K562 (cell line): ENCODE measurements around the gene AAMP. TPM values are rescaled to one million over a fixed set of nuclear protein-coding genes. Genes with fewer than 3 reads are reported as not detected.

Experiments used
- BCOR ChIP-seq: fragments of 450-650 bp; IDR thresholded peaks from 2 replicates; pipeline ENCODE4 v1.6.1; 2016
- BRCA1 ChIP-seq, 2 experiments: fragments of 450-650 bp in 1 of 2; sonication (generic) in 1 of 2; formaldehyde crosslinking in 1 of 2; IDR thresholded peaks; 2 replicates each; pipeline versions ENCODE4 v1.5.0 to v1.6.1; 2017 to 2020; ENCODE audit warnings: mild to moderate bottlenecking in 1 of 2, missing genetic modification reagents in 1 of 2
- FOSL1 ChIP-seq: fragments of 200-800 bp; sonication (Bioruptor generic); conservative IDR thresholded peaks from 2 replicates; pipeline ENCODE4 v1.6.1; 2016; ENCODE audit warnings: missing genetic modification characterization, missing compliant biosample characterization
- HDAC1 ChIP-seq, 2 experiments: fragments of 450-650 bp; IDR thresholded peaks; 2 replicates each; pipeline ENCODE4 v1.6.1; 2016 to 2017; ENCODE audit warnings: inconsistent platforms in 1 of 2, mild to moderate bottlenecking in 1 of 2, moderate library complexity in 1 of 2
- MAFK ChIP-seq: IDR thresholded peaks from 2 replicates; pipeline ENCODE4 v1.6.1; 2011; ENCODE audit warnings: low read length, improper control_type of control experiment
- MYC ChIP-seq, 2 experiments: fragments of 250-450 bp in 1 of 2; sonication (Bioruptor Pico) in 1 of 2; IDR thresholded peaks; 2 replicates each; pipeline versions ENCODE4 v1.5.1 to v1.6.1; 2012 to 2021; ENCODE audit warnings: low read depth in 2 of 2, borderline replicate concordance in 1 of 2, improper control_type of control experiment in 1 of 2, low read length in 1 of 2, mild to moderate bottlenecking in 1 of 2, moderate library complexity in 1 of 2
- RBFOX2 ChIP-seq: fragments of 200-400 bp; formaldehyde crosslinking; IDR thresholded peaks from 2 replicates; pipeline ENCODE4 v1.6.1; 2017; ENCODE audit warnings: low read depth, mild to moderate bottlenecking, low read length, moderate library complexity
- RBM25 ChIP-seq: fragments of 200-400 bp; formaldehyde crosslinking; IDR thresholded peaks from 2 replicates; pipeline ENCODE4 v1.6.1; 2018; ENCODE audit warnings: low read length, low read depth, moderate library complexity; ENCODE audit not compliant: severe bottlenecking
- ZFP30 ChIP-seq: fragments of 250-450 bp; sonication (Bioruptor Pico); IDR thresholded peaks from 2 replicates; pipeline ENCODE4 v1.8.0; 2022; ENCODE audit warnings: moderate library complexity, mild to moderate bottlenecking, inconsistent platforms, borderline replicate concordance
- ZNF316 ChIP-seq: fragments of 450-650 bp; IDR thresholded peaks from 2 replicates; pipeline ENCODE4 v1.6.1; 2016
- polyA plus RNA-seq, 8 experiments: library from polyadenylated mRNA; depleted of rRNA in 4 of 8; stranded (reverse) in 5 of 8; unstranded in 3 of 8; fragments of >200 nt; fragmentation: Nextera tagmentation in 2 of 8; fragmentation: Illumina TruSeq in 1 of 8; extraction: Ambion mirVana in 2 of 8; extraction: Trizol in 1 of 8; gene quantifications; 2 replicates each; pipeline versions ENCODE4 v1.2.1 to v1.2.3, GENCODE V29; 2011 to 2014; ENCODE audit warnings: inconsistent platforms in 1 of 8, missing spikeins in 1 of 8
- total RNA-seq, 7 experiments: library from RNA; depleted of rRNA in 6 of 7; stranded (reverse); fragments of >200 nt in 6 of 7; fragmentation: Illumina TruSeq in 2 of 7; extraction: Trizol in 2 of 7; gene quantifications; 2 replicates each; pipeline versions ENCODE4 v1.2.1 to v1.2.3, GENCODE V29; 2011 to 2021; ENCODE audit warnings: low replicate concordance in 1 of 7
- TF ChIP-seq, protein P1 (sequence below), 2 experiments: fragments of 450-650 bp; formaldehyde crosslinking in 1 of 2; IDR thresholded peaks; 2 replicates each; pipeline versions ENCODE4 v1.4.0 to v1.6.1; 2014 to 2020; ENCODE audit warnings: mild to moderate bottlenecking in 2 of 2, borderline replicate concordance in 1 of 2, low read depth in 1 of 2
- TF ChIP-seq, protein P2 (sequence below): sonication (generic); formaldehyde crosslinking; IDR thresholded peaks from 2 replicates; pipeline ENCODE4 v1.9.0; 2022; ENCODE audit warnings: mild to moderate bottlenecking, missing genetic modification reagents
- TF ChIP-seq, protein P3 (sequence below), 2 experiments: fragments of 450-650 bp; conservative IDR thresholded peaks; 2 replicates each; pipeline ENCODE4 v1.6.1; 2017; ENCODE audit warnings: mild to moderate bottlenecking in 2 of 2, moderate library complexity in 2 of 2
- TF ChIP-seq, protein P4 (sequence below): fragments of 200-800 bp; sonication (Bioruptor generic); IDR thresholded peaks from 2 replicates; pipeline ENCODE4 v1.6.1; 2017; ENCODE audit warnings: missing genetic modification characterization, missing compliant biosample characterization

The AAMP gene
- total and polyA plus RNA-seq, 9 of the 15 experiments (the other 6 are each of a cell fraction or from before 2014, with no cell fraction given) = 5.7 to 197 (median 94.1) TPM

DNA sequence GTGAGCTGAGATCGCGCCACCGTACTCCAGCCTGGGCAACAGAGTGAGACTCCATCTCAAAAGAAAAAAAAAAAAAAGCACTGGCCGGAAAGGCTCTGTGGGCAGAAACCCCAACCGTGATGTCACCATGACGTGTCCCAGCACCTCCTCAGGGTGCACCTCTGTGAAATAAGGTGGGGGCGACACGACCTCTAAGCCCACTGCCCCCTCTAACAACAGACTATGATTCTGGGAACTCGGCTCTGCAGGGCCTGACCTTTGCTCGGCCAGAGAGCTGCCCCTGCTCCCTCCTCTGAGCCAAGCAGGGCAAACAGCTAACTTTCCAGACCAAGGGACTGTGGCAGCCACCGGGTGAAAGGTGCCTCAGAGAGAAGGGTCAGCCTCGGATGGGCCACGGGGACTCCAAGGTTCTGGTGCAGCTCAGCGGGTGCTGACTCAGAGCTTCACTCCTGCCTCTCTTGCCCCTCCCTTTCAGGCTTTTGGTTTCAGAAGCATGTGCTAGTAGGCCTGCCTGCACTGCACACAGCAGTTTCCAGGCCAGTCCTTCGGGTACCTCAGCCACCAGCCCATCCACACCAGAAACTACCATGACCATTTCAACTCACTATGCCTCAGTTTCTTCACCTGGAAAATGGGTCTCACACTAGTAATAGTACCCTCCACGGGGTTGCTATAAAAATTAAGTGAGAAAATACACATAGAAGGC, 14.3 kb upstream of the AAMP start (continued):
- TF ChIP-seq RBFOX2 = 0 out of 2 replicates have a peak, but pooled peaks have one; percentile 28
- TF ChIP-seq BRCA1 (IDR thresholded peaks at IDR 0.05) = no peak
- no peak for TF ChIP-seq BRCA1 (CRISPR knock-in tag; IDR thresholded peaks at IDR 0.05)
- peak; percentile 47 for TF ChIP-seq RBM25
- 0 out of 4 replicates have a peak, but pooled peaks of 1 of the 2 experiments have one; percentile 50 for TF ChIP-seq HDAC1 (IDR thresholded peaks at IDR 0.05)
- TF ChIP-seq, protein P1, sequence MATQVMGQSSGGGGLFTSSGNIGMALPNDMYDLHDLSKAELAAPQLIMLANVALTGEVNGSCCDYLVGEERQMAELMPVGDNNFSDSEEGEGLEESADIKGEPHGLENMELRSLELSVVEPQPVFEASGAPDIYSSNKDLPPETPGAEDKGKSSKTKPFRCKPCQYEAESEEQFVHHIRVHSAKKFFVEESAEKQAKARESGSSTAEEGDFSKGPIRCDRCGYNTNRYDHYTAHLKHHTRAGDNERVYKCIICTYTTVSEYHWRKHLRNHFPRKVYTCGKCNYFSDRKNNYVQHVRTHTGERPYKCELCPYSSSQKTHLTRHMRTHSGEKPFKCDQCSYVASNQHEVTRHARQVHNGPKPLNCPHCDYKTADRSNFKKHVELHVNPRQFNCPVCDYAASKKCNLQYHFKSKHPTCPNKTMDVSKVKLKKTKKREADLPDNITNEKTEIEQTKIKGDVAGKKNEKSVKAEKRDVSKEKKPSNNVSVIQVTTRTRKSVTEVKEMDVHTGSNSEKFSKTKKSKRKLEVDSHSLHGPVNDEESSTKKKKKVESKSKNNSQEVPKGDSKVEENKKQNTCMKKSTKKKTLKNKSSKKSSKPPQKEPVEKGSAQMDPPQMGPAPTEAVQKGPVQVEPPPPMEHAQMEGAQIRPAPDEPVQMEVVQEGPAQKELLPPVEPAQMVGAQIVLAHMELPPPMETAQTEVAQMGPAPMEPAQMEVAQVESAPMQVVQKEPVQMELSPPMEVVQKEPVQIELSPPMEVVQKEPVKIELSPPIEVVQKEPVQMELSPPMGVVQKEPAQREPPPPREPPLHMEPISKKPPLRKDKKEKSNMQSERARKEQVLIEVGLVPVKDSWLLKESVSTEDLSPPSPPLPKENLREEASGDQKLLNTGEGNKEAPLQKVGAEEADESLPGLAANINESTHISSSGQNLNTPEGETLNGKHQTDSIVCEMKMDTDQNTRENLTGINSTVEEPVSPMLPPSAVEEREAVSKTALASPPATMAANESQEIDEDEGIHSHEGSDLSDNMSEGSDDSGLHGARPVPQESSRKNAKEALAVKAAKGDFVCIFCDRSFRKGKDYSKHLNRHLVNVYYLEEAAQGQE (IDR thresholded peaks at IDR 0.05; ENCODE audit: borderline replicate concordance) = no peak
- TF ChIP-seq, protein P1 (CRISPR knock-in tag; IDR thresholded peaks at IDR 0.05; ENCODE audit: low read depth) = no peak
- TF ChIP-seq ZFP30 (CRISPR knock-in tag) = no peak
- TF ChIP-seq BCOR = 0 out of 2 replicates have a peak, but pooled peaks have one; percentile 37
- TF ChIP-seq, protein P2, sequence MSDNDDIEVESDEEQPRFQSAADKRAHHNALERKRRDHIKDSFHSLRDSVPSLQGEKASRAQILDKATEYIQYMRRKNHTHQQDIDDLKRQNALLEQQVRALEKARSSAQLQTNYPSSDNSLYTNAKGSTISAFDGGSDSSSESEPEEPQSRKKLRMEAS (CRISPR knock-in tag) = peak; percentile 66
- TF ChIP-seq FOSL1 (tag) = peak; percentile 57
- TF ChIP-seq, protein P3, sequence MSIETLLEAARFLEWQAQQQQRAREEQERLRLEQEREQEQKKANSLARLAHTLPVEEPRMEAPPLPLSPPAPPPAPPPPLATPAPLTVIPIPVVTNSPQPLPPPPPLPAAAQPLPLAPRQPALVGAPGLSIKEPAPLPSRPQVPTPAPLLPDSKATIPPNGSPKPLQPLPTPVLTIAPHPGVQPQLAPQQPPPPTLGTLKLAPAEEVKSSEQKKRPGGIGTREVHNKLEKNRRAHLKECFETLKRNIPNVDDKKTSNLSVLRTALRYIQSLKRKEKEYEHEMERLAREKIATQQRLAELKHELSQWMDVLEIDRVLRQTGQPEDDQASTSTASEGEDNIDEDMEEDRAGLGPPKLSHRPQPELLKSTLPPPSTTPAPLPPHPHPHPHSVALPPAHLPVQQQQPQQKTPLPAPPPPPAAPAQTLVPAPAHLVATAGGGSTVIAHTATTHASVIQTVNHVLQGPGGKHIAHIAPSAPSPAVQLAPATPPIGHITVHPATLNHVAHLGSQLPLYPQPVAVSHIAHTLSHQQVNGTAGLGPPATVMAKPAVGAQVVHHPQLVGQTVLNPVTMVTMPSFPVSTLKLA (conservative IDR thresholded peaks at IDR 0.05) = peak in 1 of 2 experiments; percentile 42; a peak in 1 of 4 replicates
- TF ChIP-seq, protein P4, sequence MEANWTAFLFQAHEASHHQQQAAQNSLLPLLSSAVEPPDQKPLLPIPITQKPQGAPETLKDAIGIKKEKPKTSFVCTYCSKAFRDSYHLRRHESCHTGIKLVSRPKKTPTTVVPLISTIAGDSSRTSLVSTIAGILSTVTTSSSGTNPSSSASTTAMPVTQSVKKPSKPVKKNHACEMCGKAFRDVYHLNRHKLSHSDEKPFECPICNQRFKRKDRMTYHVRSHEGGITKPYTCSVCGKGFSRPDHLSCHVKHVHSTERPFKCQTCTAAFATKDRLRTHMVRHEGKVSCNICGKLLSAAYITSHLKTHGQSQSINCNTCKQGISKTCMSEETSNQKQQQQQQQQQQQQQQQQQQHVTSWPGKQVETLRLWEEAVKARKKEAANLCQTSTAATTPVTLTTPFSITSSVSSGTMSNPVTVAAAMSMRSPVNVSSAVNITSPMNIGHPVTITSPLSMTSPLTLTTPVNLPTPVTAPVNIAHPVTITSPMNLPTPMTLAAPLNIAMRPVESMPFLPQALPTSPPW (CRISPR knock-in tag) = peak; percentile 44
- peak; percentile 75 for TF ChIP-seq ZNF316
- TF ChIP-seq MAFK = 0 out of 2 replicates have a peak, but pooled peaks have one; percentile 19
- TF ChIP-seq MYC (IDR thresholded peaks at IDR 0.05; ENCODE audit: low read depth, low read length) = peak; percentile 66
- no peak for TF ChIP-seq MYC (CRISPR knock-in tag; IDR thresholded peaks at IDR 0.05; ENCODE audit: borderline replicate concordance, low read depth)
